Stimulated activated CD8-positive, alpha-beta memory T cell treated with anti-CD3 and anti-CD28 coated beads, Interleukin-2, amount 100 ng/mL, for 1 hour (primary cell): ENCODE results near the gene COA8.
A peak's percentile ranks its signal among the peaks of the same experiment; 100 is the strongest.
"Not testable (repeated sequence)": the region's sequence is repeated elsewhere in the genome, so short reads cannot be mapped to it uniquely, and the experiment has no call there.

ENCODE experiments used
- DNase-seq, 2 donors: peaks; one replicate each; pipeline ENCODE4 v3.0.0-alpha.2; 2020; ENCODE audit warnings: low read depth in 2 of 2

The COA8 gene

DNA sequence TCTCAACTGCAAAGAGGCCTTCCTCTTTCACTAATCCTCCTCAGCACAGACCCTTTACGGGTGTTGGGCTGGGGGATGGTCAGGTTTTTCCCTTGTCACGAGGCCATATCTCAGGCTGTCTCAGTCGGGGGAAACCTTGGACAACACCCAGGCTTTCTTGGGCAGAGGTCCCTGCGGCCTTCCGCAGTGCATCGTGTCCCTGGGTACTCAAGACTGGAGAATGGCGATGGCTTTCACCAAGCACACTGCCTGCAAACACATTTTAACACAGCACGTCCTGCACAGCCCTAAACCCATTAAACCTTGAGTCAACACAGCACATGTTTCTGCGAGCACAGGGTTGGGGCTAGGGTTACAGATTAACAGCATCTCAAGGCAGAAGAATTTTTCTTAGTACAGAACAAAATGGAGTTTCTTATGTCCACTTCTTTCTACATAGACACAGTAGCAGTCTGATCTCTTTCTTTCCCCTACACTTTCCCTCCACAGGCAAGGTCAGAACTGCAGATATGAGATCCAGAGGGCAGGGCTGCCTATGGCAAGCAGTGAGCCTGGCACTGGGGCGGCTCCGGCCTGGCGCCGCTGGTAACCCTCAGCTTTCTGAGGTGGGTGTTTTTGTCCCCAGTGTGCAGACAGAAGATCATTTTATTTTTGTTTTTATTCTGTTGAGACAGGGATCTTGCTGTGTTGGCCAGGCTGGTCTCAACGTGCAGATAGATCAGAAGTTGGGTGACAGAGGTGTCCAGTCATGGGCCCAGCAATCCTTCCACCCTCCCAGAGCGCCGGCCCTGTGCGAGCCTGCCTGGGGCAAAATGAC is 37.1 kb upstream of the COA8 start:
- DNase-seq: not testable (repeated sequence)

DNA sequence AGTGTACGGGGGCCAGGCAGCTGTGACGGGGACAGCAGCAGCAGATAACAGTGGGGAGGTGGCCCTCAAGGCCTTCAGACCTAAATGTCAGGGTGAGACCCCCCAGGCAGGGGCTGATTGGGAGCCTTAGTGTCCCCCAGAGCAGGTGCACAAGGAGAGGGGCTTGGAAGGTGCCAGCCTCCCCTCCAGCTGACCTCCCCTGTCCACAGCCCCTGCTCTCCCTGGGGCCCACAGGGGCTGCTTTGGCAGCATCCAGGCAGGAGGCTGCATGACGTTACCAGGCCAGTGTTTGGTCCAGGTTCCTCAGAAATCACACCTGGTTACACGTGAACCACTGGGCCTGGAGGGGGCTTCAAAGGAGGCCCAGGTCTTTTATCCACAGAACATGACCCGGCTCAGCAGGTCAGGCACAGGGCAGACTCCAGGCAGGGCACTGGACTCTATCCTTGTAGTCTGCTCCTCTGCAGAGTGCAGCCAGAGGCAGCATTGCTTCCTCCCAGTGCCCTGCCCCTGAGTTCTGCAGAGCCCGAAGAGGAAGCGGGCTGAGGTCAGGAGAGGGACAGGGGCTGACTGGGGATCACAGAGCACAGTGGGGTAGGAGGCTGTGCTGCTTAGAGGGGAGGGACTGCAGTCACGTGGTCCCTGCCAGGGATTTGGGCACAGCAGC is 36.4 kb upstream of the COA8 start:
- DNase-seq: no peak

GRCh38 chr14:103526914-103527248 is 35.9 kb upstream of the COA8 start:
- DNase-seq: no peak

- no peak for DNase-seq
Measured at GRCh38 chr14:103527408-103528145, 35.2 kb upstream of the COA8 start.

DNA sequence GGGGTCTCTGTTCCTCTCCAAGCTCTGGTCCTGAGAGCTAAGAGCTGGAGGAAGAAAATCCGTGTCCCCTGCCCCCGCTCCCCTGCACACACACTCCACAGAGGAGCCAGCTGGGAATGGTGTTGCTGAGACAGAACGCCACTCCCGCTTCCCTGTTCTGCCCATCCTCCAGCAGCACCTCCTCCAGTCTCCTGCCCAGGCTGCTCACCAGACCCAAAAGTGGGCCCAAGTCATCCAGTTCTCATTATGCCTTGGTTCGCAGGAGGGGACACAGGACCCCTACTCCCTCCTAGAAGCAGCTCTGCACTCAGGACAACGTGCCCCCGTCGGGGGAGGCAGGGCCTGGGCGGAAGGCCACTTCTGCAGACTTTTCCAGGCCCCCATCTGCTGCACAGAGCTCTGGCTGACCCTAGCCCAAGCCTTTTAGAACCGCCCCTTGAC is 34.6 kb upstream of the COA8 start:
- DNase-seq: no peak

- peak; percentile 56 to 69 for DNase-seq
Measured at GRCh38 chr14:103528587-103529382, 34.0 kb upstream of the COA8 start, which contains the start of gene TRMT61A. Gene TRMT61A (plus strand): TSS chr14:103529196. CDS start chr14:103529979, 783 bp downstream.

DNA sequence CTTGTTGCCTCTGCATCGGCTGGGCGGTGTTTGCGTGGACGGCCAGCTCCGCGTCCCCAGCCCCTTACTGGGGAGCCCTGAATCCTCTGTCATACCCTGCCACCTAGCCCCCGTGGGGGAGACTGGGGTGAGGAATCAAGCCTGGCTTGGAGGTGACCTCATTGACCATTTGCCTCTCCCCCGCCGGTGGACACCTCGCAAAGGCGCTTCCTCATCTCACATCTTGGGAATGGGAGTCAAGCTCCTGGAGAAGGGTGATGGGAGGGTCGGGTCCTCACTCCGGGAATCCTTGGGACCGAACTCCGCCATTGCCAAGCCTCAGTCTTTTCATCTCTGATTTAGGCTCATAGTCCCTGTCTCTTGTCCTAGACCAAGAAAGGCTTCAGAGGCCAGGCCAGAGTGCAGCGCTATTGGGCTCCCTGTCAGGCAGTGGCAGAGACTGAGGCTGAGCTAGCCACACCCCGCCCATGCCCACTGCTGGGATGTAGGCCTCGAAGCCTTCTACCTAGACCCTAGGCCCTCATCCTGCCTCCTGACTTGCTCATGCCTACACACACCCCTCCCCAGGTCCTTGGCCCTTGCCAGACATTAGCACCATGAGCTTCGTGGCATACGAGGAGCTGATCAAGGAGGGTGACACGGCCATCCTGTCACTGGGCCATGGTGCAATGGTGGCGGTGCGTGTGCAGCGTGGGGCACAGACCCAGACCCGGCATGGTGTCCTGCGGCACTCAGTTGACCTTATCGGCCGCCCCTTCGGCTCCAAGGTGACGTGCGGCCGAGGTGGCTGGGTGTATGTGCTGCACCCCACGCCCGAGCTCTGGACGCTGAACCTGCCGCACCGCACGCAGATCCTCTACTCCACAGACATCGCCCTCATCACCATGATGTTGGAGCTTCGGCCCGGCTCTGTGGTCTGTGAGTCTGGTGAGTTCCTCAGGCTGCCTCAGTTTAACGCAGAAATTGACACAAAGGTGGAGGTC is 33.1 kb upstream of the COA8 start:
- no peak for DNase-seq

DNA sequence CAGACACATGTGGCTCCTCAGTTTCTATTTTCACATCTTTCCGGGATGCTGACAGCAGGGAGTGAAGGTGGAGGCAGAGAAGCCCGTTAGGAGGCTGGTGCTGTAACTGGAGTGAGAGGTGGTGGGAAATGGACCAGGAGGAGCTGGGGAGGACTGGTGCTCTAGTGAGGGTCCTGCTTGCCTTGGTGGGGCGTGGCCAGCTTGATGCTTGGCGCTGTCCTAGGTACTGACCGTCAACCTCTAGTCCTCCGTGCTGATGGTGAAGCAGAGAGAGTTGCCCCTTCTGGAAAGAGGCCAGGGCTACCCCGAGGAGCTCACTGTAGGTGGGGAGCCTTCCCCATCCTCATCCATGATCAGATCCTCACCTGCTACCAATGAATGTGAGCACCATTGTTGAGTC is 32.4 kb upstream of the COA8 start:
- DNase-seq: no peak

DNA sequence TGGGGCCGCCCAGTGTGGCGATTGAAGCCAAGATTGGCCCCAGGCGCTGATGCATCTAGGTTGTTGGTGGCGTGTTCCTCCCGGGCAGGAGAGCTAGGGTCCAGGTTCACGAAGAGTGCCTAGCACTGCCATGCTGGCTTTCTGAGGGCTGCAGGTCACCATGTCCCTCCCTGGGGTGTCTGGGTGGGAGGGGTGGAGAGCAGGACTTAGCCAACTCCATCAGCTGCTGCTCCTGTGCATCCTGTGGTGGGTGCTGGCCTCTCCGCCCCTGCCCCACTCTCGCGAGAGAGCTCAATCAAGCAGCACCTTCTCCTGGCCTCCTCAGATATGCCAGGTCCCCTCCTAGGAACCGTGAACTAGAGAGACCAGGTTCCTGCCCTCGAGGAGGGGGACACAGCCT is 31.9 kb upstream of the COA8 start:
- no peak for DNase-seq

DNA sequence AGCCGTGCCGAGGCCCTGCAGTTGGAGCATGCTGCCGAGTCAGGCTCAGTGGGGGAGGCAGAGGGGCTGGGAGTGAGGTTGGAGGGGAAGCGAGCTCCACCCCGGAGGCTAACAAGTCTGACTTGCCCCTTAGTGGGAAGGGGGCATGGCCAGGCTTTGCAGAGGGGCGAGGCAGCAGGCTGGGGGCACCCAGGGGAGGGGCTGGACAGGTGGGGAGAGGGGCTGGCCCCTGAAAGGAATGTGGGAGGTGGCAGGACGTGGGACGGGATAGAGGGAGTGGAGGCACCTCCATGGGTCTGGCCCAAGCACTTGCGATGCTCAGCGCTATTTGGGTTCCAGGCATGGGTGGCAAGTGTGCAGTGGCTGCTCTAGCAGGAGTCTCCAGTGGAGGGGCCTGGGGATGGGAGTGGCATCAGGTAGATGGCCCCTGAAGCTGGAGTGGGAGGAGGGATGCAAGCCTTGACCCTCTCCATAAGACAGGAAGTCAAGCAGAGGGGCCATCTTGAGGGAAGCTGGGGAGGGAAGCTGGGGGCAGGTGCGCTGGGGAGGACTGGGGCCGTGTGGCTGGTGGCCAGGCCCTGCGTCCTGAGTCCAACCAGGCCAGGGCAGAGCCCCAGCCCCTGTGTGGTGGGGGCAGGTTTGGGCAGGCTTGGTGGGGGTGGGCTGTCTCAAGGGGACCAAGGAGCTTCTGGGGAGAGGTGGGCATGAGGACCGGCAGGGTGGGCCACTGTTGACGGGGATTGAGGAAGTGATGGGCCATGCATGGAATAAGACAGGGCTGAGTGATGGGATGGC is 31.1 kb upstream of the COA8 start:
- no peak for DNase-seq

DNA sequence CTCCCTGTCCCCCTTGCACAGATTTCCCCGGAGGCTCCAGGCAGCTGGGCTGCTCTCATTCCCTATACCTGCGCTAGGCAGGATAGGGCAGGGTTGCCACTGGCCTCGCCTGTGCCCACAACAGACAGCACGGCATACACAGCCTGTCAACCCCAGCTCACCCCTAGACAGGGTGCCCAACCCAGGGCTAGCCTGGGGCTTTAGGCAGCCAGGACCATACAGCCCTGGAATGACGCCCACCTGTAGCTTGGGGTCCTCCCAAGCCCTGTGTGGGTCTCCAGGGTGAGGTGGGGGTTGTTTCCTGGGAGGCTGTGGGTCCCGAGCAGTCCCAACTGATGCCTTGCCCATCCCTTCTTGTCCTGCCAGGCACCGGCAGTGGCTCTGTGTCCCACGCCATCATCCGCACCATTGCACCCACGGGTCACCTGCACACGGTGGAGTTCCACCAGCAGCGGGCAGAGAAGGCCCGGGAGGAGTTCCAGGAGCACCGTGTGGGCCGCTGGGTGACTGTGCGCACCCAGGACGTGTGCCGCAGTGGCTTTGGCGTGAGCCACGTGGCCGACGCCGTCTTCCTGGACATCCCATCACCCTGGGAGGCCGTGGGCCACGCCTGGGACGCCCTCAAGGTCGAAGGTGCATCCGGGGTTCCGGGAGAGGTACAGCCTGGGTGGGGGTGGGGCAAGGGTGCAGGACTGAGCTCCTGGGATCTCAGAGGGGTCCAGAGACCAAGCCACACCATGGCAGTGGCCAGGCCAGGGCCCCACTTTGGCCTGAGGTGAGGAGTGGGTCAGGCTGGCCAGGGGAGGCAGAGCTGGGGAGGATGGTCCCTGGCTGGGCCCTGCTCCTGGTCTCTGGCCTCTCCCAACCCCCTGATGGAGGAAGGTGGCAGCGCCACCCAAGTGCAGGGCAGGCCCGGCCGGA is 30.3 kb upstream of the COA8 start:
- DNase-seq: no peak

DNA sequence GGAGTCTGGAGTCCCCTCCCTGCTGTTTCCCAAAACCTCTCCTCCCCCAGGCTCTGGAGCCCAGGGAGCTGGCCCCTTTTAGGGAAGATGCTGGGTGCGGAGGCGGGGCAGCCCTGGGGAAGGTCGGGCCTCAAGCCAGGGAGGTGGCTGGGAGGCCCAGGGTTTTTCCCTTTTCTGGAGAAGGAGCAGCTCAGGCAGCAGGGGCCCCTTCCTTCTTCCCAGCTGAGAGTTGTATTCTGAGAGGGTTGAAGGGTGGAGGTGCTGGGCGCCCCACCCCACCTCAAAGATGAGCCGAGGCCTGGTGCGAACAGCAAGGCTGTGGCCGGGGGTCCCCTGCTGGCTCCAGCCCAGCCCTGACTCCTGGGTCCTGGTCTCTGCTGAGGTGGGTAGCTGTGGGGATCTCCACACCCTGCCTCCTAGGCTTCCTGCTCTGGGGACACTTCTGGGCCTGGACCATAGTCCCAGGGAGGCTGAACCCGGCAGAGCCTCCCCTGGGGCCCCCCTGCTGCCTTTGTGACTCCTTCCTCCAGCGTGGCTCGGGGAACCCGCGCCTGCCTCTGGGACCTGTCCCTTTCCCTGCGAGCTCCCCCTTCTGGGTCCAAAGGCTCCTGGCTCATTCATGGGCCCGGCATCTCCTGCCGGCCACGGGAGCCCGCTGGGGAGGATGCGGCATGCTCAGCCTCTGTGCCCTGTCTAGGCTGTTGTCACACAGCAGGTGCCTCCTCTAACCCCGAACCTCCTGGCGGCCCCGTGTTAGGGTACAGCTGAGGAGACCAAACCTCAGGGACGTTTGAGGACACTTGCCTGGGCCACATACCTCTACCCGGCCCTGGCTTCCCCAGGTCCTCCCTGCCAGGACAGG is 29.4 kb upstream of the COA8 start:
- DNase-seq: no peak

- DNase-seq: no peak
Measured at GRCh38 chr14:103533999-103534575, 28.7 kb upstream of the COA8 start.

- no peak for DNase-seq
Measured at GRCh38 chr14:103534576-103535061, 28.1 kb upstream of the COA8 start.

GRCh38 chr14:103535081-103535890 is 27.5 kb upstream of the COA8 start:
- no peak for DNase-seq

GRCh38 chr14:103535891-103536565 is 26.7 kb upstream of the COA8 start:
- no peak for DNase-seq
